Measurements from ENCODE around the gene PBX1. TPM values are rescaled to one million over a fixed set of nuclear protein-coding genes. Genes with fewer than 3 reads are reported as not detected.

The PBX1 gene
- total RNA-seq, 1 donor from 2014 or later, result 52.2 TPM

GRCh38 chr1:164725401-164725800 is 166.4 kb downstream of the PBX1 start:
- no peak for DNase-seq (ENCODE audit: low spot score)

GRCh38 chr1:164726235-164726634 is 167.3 kb downstream of the PBX1 start:
- no peak for DNase-seq (ENCODE audit: low spot score)
- intact Hi-C loops (cut with DNase I), result no loop called here

More at GRCh38 chr1:164725401-164725800, 166.4 kb downstream of the PBX1 start:
- intact Hi-C loops (cut with DNase I), result no loop called here

GRCh38 chr1:164728719-164729118 is 169.7 kb downstream of the PBX1 start:
- no peak for DNase-seq (ENCODE audit: low spot score)
- intact Hi-C loops (cut with DNase I), result no loop called here

- no peak for DNase-seq (ENCODE audit: low spot score)
- intact Hi-C loops (cut with DNase I), result no loop called here
Measured at GRCh38 chr1:164731161-164731876, 172.3 kb downstream of the PBX1 start.

GRCh38 chr1:164733070-164733469 is 174.1 kb downstream of the PBX1 start:
- intact Hi-C loops (cut with DNase I), result no loop called here

GRCh38 chr1:164733734-164734133 is 174.8 kb downstream of the PBX1 start:
- no peak for DNase-seq (ENCODE audit: low spot score)
- intact Hi-C loops (cut with DNase I), result no loop called here

More at GRCh38 chr1:164733070-164733469, 174.1 kb downstream of the PBX1 start:
- no peak for DNase-seq (ENCODE audit: low spot score)

GRCh38 chr1:164735315-164736052 is 176.5 kb downstream of the PBX1 start:
- intact Hi-C loops (cut with DNase I), result no loop called here
- DNase-seq (ENCODE audit: low spot score), result no peak

- DNase-seq (ENCODE audit: low spot score), result no peak
- intact Hi-C loops (cut with DNase I), result no loop called here
Measured at GRCh38 chr1:164736137-164736536, 177.2 kb downstream of the PBX1 start.

GRCh38 chr1:164739189-164739588 is 180.2 kb downstream of the PBX1 start:
- DNase-seq (ENCODE audit: low spot score), result no peak
- intact Hi-C loops (cut with DNase I), result no loop called here

- DNase-seq (ENCODE audit: low spot score), result no peak
- intact Hi-C loops (cut with DNase I), result no loop called here
Measured at GRCh38 chr1:164740000-164740526, 181.1 kb downstream of the PBX1 start.

- intact Hi-C loops (cut with DNase I), result no loop called here
- no peak for DNase-seq (ENCODE audit: low spot score)
Measured at GRCh38 chr1:164742745-164743144, 183.8 kb downstream of the PBX1 start.

- intact Hi-C loops (cut with DNase I), result no loop called here
- no peak for DNase-seq (ENCODE audit: low spot score)
Measured at GRCh38 chr1:164743976-164744375, 185.0 kb downstream of the PBX1 start.

GRCh38 chr1:164745736-164746135 is 186.8 kb downstream of the PBX1 start:
- intact Hi-C loops (cut with DNase I), result no loop called here
- DNase-seq (ENCODE audit: low spot score), result no peak

- intact Hi-C loops (cut with DNase I), result no loop called here
- DNase-seq (ENCODE audit: low spot score), result no peak
Measured at GRCh38 chr1:164746632-164747031, 187.6 kb downstream of the PBX1 start.

GRCh38 chr1:164748253-164748899 is 189.4 kb downstream of the PBX1 start:
- intact Hi-C loops (cut with DNase I), result no loop called here
- no peak for DNase-seq (ENCODE audit: low spot score)

GRCh38 chr1:164753521-164754077 is 194.6 kb downstream of the PBX1 start:
- intact Hi-C loops (cut with DNase I), result loop anchor here (5.0 kb wide), 1 partner anchor 41 kb away; no protein-coding TSS in a partner anchor
- no peak for DNase-seq (ENCODE audit: low spot score)

- intact Hi-C loops (cut with DNase I), result loop anchor here (5.0 kb wide), 1 partner anchor 42 kb away; no protein-coding TSS in a partner anchor
- DNase-seq (ENCODE audit: low spot score), result no peak
Measured at GRCh38 chr1:164754088-164754600, 195.2 kb downstream of the PBX1 start.

- DNase-seq (ENCODE audit: low spot score), result no peak
- intact Hi-C loops (cut with DNase I), result no loop called here
Measured at GRCh38 chr1:164755690-164756089, 196.7 kb downstream of the PBX1 start.

GRCh38 chr1:164756741-164757140 is 197.8 kb downstream of the PBX1 start:
- intact Hi-C loops (cut with DNase I), result no loop called here
- DNase-seq (ENCODE audit: low spot score), result no peak

GRCh38 chr1:164757625-164758024 is 198.6 kb downstream of the PBX1 start:
- intact Hi-C loops (cut with DNase I), result no loop called here
- no peak for DNase-seq (ENCODE audit: low spot score)

Measured in cardiac septum (tissue), 1 donor.